ENCODE measurements around the gene ZNF787.

GRCh38 chr19:56079609-56080008, 41.5 kb downstream of the ZNF787 start:
- TF ChIP-seq CTCF (IDR thresholded peaks at IDR 0.05) (no peak), POLR2A (IDR thresholded peaks at IDR 0.05) (no peak)

Data from thyroid gland (tissue), 4 donors.